Measurements from ENCODE around the gene TTC6.

DNA sequence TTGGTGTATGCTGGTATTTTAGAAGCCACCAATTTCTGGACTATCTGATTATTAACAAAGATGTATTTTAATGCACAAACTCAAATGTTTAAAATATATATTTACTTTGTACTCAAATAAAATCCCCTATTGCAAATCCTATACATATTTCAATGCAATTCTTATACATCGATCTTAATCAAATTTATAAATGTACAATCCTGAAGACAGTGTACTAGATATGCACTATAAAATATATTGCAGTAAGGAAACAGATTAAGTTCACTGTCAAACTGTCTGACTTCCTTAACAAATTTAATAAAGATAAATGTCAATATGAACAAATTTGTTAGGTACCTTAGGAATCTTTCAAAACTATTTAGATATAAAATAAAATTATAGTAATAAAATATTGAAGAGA lies 44.3 kb upstream of the TTC6 start:
- TF ChIP-seq, protein P1, sequence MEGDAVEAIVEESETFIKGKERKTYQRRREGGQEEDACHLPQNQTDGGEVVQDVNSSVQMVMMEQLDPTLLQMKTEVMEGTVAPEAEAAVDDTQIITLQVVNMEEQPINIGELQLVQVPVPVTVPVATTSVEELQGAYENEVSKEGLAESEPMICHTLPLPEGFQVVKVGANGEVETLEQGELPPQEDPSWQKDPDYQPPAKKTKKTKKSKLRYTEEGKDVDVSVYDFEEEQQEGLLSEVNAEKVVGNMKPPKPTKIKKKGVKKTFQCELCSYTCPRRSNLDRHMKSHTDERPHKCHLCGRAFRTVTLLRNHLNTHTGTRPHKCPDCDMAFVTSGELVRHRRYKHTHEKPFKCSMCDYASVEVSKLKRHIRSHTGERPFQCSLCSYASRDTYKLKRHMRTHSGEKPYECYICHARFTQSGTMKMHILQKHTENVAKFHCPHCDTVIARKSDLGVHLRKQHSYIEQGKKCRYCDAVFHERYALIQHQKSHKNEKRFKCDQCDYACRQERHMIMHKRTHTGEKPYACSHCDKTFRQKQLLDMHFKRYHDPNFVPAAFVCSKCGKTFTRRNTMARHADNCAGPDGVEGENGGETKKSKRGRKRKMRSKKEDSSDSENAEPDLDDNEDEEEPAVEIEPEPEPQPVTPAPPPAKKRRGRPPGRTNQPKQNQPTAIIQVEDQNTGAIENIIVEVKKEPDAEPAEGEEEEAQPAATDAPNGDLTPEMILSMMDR (optimal IDR thresholded peaks at IDR 0.05 in 1 of 3, IDR thresholded peaks at IDR 0.05 in 1 of 3, conservative IDR thresholded peaks at IDR 0.05 in 1 of 3; ENCODE audit: extremely low read depth in 1 of 3, insufficient read depth in 2 of 3, low read length in 3 of 3): no peak
- TF ChIP-seq EZH2 (IDR thresholded peaks at IDR 0.05; ENCODE audit: low read length): no peak

All from keratinocyte (primary cell).